GM18858 (cell line): ENCODE results near the gene TRIP13.
"Not testable (repeated sequence)": the region's sequence is repeated elsewhere in the genome, so short reads cannot be mapped to it uniquely, and the experiment has no call there.

Source experiments
- ATAC-seq: cut with Tn5 transposase; IDR thresholded peaks from one replicate; pipeline ENCODE4 v1.9.1; 2021; ENCODE audit not compliant: unreplicated experiment

TRIP13 gene

GRCh38 chr5:871596-872298 is 20.9 kb upstream of the TRIP13 start:
- no peak for ATAC-seq

GRCh38 chr5:872301-872700 is 20.4 kb upstream of the TRIP13 start:
- ATAC-seq: no peak

- ATAC-seq: peak; percentile 82
Measured at GRCh38 chr5:873328-873727, 19.4 kb upstream of the TRIP13 start.

GRCh38 chr5:875931-876330 is 16.8 kb upstream of the TRIP13 start:
- ATAC-seq: no peak

- no peak for ATAC-seq
Measured at GRCh38 chr5:876398-877365, 16.0 kb upstream of the TRIP13 start.

GRCh38 chr5:878125-878524 is 14.6 kb upstream of the TRIP13 start:
- no peak for ATAC-seq

- ATAC-seq: not testable (repeated sequence)
Measured at GRCh38 chr5:878677-879076, 14.0 kb upstream of the TRIP13 start.

- ATAC-seq: no peak
Measured at GRCh38 chr5:880816-881550, 11.7 kb upstream of the TRIP13 start.

- no peak for ATAC-seq
Measured at GRCh38 chr5:881551-881935, 11.1 kb upstream of the TRIP13 start.

- ATAC-seq: no peak
Measured at GRCh38 chr5:882253-883183, 10.2 kb upstream of the TRIP13 start.

GRCh38 chr5:883475-884181 is 9.1 kb upstream of the TRIP13 start:
- no peak for ATAC-seq

GRCh38 chr5:884345-885126 is 8.1 kb upstream of the TRIP13 start:
- no peak for ATAC-seq

GRCh38 chr5:885127-885442 is 7.6 kb upstream of the TRIP13 start:
- no peak for ATAC-seq

GRCh38 chr5:885529-885928 is 7.2 kb upstream of the TRIP13 start:
- ATAC-seq: no peak

GRCh38 chr5:886036-886435 is 6.6 kb upstream of the TRIP13 start:
- ATAC-seq: no peak

GRCh38 chr5:886716-887325 is 5.9 kb upstream of the TRIP13 start:
- no peak for ATAC-seq

GRCh38 chr5:887947-888637 is 4.6 kb upstream of the TRIP13 start:
- no peak for ATAC-seq

- ATAC-seq: no peak
Measured at GRCh38 chr5:888638-889035, 4.0 kb upstream of the TRIP13 start.
